ENCODE measurements around the gene C17orf107. TPM values are rescaled to one million over a fixed set of nuclear protein-coding genes. Genes with fewer than 3 reads are reported as not detected.

Gene C17orf107
- total and polyA plus RNA-seq, 2 of the 13 experiments (the other 11 are each of a cell fraction or from before 2014, with no cell fraction given), result 0.20 to 0.59 TPM

- TF ChIP-seq ZNF496 (CRISPR knock-in tag; IDR thresholded peaks at IDR 0.05; ENCODE audit: insufficient replicate concordance), result no peak
- TF ChIP-seq ZNF282 (IDR thresholded peaks at IDR 0.05; ENCODE audit: partially characterized antibody), result no peak
- TF ChIP-seq ZNF207 (IDR thresholded peaks at IDR 0.05; ENCODE audit: borderline replicate concordance), result no peak
- no peak for TF ChIP-seq ZNF746 (CRISPR knock-in tag; IDR thresholded peaks at IDR 0.05)
- TF ChIP-seq ZMYM3 (CRISPR knock-in tag; IDR thresholded peaks at IDR 0.05), result no peak
- TF ChIP-seq USF2 (IDR thresholded peaks at IDR 0.05; ENCODE audit: low read depth, low read length), result no peak
- TF ChIP-seq USF2 (CRISPR knock-in tag; IDR thresholded peaks at IDR 0.05; ENCODE audit: borderline replicate concordance), result no peak
- no peak for TF ChIP-seq EHMT2 (IDR thresholded peaks at IDR 0.05; ENCODE audit: borderline replicate concordance, low read depth, low read length)
- TF ChIP-seq HBP1 (CRISPR knock-in tag; IDR thresholded peaks at IDR 0.05; ENCODE audit: low read depth), result no peak
- TF ChIP-seq SRSF1 (optimal IDR thresholded peaks at IDR 0.05; ENCODE audit: low read depth, low read length), result no peak
- TF ChIP-seq SMARCE1 (IDR thresholded peaks at IDR 0.05; ENCODE audit: borderline replicate concordance), result no peak
- no peak for TF ChIP-seq U2AF2 (IDR thresholded peaks at IDR 0.05; ENCODE audit: low read depth, low read length)
- no peak for TF ChIP-seq SNAI1 (CRISPR knock-in tag; IDR thresholded peaks at IDR 0.05; ENCODE audit: borderline replicate concordance)
- TF ChIP-seq ZNF768 (CRISPR knock-in tag; IDR thresholded peaks at IDR 0.05), result no peak
- TF ChIP-seq ZNF224 (CRISPR knock-in tag; IDR thresholded peaks at IDR 0.05), result no peak
- TF ChIP-seq ZNF652 (CRISPR knock-in tag; IDR thresholded peaks at IDR 0.05; ENCODE audit: borderline replicate concordance, low read depth), result no peak
- TF ChIP-seq ZNF737 (CRISPR knock-in tag; IDR thresholded peaks at IDR 0.05; ENCODE audit: borderline replicate concordance), result no peak
- TF ChIP-seq PHF8 (CRISPR knock-in tag; IDR thresholded peaks at IDR 0.05), result no peak
- 0 out of 2 replicates have a peak, but pooled peaks have one; percentile 11 for TF ChIP-seq HNF4A (CRISPR knock-in tag; IDR thresholded peaks at IDR 0.05)
- no peak for TF ChIP-seq NR2C2 (CRISPR knock-in tag; IDR thresholded peaks at IDR 0.05; ENCODE audit: borderline replicate concordance)
- TF ChIP-seq HOMEZ (CRISPR knock-in tag; IDR thresholded peaks at IDR 0.05; ENCODE audit: low read depth), result no peak
- TF ChIP-seq PBX3 (CRISPR knock-in tag; IDR thresholded peaks at IDR 0.05; ENCODE audit: borderline replicate concordance), result no peak
- no peak for TF ChIP-seq SYNCRIP (IDR thresholded peaks at IDR 0.05; ENCODE audit: insufficient read depth, low read depth, low read length)
- TF ChIP-seq ZNF670 (CRISPR knock-in tag; IDR thresholded peaks at IDR 0.05; ENCODE audit: borderline replicate concordance), result no peak
- TF ChIP-seq ZNF354B (CRISPR knock-in tag; IDR thresholded peaks at IDR 0.05), result no peak
These were observed 35.0 kb downstream of the C17orf107 start (continued) for GRCh38 chr17:4934173-4934979.

Data from HepG2 (cell line).